Measurements from ENCODE around the gene TMEM87A. TPM values are rescaled to one million over a fixed set of nuclear protein-coding genes. Genes with fewer than 3 reads are reported as not detected.

TMEM87A gene
- total RNA-seq, 4 donors from 2014 or later: 47.1 to 63.1 (median 57.0) TPM

DNA sequence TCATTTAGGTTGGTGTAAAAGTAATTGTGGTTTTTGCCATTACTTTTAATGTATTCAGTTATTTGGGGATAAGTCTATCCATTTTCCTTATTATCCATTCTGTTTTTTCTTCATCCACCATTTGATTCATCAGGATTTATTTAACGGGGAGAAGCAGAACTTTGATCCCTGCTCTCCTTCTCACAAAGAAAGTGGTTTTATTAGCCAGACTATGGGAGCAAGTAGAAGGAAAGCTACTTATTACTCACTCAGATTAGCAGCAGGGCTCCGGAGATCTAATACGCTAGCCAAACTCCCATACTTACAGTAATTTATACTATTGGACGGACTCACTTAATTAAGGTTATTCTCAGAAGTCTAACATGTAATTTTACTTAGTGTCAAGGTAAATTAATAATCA lies 14.7 kb upstream of the TMEM87A start:
- TF ChIP-seq, protein P1, sequence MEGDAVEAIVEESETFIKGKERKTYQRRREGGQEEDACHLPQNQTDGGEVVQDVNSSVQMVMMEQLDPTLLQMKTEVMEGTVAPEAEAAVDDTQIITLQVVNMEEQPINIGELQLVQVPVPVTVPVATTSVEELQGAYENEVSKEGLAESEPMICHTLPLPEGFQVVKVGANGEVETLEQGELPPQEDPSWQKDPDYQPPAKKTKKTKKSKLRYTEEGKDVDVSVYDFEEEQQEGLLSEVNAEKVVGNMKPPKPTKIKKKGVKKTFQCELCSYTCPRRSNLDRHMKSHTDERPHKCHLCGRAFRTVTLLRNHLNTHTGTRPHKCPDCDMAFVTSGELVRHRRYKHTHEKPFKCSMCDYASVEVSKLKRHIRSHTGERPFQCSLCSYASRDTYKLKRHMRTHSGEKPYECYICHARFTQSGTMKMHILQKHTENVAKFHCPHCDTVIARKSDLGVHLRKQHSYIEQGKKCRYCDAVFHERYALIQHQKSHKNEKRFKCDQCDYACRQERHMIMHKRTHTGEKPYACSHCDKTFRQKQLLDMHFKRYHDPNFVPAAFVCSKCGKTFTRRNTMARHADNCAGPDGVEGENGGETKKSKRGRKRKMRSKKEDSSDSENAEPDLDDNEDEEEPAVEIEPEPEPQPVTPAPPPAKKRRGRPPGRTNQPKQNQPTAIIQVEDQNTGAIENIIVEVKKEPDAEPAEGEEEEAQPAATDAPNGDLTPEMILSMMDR (IDR thresholded peaks at IDR 0.05; ENCODE audit: low read depth): no peak

DNA sequence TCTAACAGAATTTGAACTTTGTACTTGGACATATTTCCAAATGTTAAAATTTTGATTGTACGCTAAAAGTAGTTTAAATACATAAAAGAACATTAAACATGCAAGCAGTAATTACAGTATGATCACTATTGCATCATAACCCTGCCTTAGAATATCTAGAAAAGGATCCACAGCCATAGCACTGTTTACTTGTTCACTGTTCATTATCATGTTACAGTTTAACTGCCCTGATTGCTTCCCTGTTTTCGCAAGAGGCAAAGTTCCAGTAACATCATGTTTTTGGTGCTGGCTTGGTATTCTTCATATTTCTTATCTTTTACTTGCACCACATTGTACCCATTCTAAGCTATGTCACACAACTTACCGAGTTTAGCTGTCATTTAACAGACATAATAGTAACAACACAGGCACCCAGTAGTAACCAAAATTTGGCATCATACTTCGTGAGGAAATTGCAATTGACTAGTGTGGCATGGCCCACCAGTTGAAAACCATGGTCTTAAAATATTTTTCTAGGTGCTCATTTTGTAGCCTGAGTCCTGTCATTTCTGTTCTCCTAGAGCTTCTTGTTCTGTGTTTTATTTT lies 13.3 kb upstream of the TMEM87A start:
- TF ChIP-seq, protein P1 (IDR thresholded peaks at IDR 0.05; ENCODE audit: low read depth): no peak

DNA sequence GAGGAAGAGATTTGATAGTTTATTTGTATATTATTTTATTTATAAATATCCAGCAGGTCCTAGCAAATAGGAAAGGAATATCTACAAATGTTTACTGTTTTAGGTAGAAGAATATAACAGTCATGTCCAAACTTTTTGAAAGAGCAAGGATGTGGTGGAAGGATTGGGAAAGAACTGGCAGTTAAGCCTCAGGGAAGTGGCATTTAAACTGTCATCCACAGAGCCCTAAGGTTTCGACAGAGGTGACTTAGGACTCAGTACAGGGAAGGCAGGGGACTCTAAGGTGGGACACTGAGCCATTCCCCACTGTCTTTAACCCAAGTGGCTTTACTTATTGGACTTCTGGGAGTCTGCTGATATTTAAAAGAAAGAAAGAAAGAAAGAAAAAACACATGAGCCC lies 11.8 kb upstream of the TMEM87A start:
- TF ChIP-seq, protein P1 (IDR thresholded peaks at IDR 0.05; ENCODE audit: low read depth): no peak

DNA sequence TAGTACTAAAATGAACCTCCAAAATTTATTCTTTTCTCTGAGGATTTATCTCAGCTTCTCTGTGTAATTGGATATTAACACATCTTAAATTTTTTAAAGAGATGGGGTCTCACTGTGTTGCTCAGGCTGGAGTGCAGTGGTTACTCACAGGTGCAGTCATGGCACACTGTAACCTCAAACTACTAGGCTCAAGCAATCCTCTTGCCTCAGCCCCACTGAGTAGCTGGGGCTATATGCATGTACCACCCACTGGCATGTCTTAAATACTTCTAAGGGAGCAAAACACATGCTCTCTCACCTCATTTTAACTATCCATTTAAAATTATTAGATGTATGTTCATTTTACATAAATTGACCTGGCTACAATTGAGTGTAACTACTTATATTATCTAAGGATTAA lies 11.3 kb upstream of the TMEM87A start:
- TF ChIP-seq, protein P1 (IDR thresholded peaks at IDR 0.05; ENCODE audit: low read depth): no peak

DNA sequence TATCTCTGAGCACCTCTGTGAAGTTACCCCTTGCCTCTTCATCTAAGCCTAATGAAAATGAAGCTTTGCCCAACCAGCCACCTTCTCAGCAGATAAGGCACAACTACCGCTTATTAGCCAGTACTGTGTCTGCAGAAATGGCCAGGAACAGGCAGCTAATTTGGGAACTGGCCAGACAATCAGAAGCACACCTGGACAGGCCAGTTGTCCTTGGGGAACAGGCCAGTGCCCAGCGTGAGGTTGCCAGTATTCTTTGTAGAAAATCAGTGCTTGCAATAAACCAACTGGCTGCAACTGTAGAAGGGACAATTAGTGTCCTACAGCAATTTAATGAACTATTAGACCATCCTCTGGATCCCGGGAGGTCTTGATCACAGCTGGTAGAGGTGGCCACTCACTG lies 10.4 kb upstream of the TMEM87A start:
- TF ChIP-seq, protein P1 (IDR thresholded peaks at IDR 0.05; ENCODE audit: low read depth): no peak

DNA sequence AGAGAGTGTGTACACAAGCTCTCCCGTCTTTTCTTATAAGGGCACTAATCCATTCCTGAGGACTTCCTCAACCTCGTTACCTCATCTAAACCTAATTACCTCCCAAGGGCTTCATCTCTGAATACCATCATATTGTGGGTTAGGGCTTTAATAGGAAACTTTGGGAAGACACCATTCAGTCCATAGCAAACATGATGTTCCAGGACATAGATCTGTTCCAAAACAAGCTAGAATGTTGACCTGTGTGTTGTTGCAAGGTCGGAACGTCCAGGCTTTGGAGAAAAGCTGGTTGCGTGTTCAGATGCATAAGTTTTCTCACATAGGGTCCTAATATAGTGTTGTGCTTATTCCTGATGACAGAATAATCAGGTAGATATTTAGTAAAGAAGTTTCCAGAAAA lies 9.7 kb upstream of the TMEM87A start:
- TF ChIP-seq, protein P1 (IDR thresholded peaks at IDR 0.05; ENCODE audit: low read depth): no peak

DNA sequence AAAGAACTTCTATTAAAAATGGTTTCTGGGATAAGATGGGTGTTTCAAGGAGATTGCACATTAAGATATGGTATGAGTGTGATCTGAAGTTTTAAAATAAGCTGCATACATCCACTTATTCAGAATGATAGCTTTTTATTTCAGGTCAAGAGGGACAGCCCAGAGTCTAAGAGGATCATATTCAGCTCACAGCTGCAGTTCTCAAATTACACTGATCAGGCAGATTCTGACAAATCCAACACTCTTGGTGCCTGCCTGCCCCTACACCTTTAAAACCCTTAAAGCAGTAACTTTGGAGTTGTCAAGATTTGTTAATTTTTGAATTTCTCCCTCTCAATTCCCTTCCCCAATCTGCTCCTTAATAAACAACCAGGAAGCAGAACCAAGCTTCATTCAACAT lies 9.1 kb upstream of the TMEM87A start:
- TF ChIP-seq, protein P1 (IDR thresholded peaks at IDR 0.05; ENCODE audit: low read depth): no peak
